Ovary (tissue), 3 donors: ENCODE results near the gene MPRIP.

Experiments used
- EP300 ChIP-seq: sonication (generic); formaldehyde crosslinking; IDR thresholded peaks from one replicate; pipeline ENCODE4 v1.6.1; 2017; ENCODE audit warnings: antibody characterized with exemption
- POLR2A ChIP-seq: fragments of 450-650 bp; IDR thresholded peaks from one replicate; pipeline ENCODE4 v1.6.1; 2017; ENCODE audit warnings: antibody characterized with exemption, mild to moderate bottlenecking, moderate library complexity
- TF ChIP-seq, protein P1 (sequence below), 3 donors: fragments of 450-650 bp in 2 of 3; fragments of 200-600 bp in 1 of 3; IDR thresholded peaks; one replicate each; pipeline versions ENCODE4 v1.5.1 to v1.8.0; 2016 to 2022; ENCODE audit warnings: antibody characterized with exemption in 3 of 3, mild to moderate bottlenecking in 1 of 3
- donor health status: DM: no; HTN: no; CAD: no.

DNA sequence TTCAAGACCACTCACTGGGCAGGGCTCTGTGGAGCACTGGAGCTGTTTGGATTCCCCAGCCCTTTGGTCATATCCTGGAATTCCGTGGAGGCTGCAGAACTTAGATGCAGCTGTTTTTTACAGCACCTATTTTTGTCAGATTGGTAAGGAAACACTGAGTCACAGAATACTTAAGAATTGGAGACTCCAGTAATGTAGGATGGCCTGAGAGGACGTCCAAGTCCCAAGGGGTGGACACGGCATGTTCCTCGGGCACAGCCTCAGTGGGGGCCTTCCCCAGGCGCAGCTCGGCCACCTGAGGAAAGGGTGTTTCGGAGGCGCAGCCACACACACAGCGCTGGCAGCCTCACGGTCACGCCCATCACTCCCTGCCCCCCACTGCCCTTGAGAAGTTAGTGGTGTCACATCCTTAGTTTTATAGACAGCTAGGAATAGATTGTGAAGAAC is 149.1 kb downstream of the MPRIP start:
- TF ChIP-seq, protein P1, sequence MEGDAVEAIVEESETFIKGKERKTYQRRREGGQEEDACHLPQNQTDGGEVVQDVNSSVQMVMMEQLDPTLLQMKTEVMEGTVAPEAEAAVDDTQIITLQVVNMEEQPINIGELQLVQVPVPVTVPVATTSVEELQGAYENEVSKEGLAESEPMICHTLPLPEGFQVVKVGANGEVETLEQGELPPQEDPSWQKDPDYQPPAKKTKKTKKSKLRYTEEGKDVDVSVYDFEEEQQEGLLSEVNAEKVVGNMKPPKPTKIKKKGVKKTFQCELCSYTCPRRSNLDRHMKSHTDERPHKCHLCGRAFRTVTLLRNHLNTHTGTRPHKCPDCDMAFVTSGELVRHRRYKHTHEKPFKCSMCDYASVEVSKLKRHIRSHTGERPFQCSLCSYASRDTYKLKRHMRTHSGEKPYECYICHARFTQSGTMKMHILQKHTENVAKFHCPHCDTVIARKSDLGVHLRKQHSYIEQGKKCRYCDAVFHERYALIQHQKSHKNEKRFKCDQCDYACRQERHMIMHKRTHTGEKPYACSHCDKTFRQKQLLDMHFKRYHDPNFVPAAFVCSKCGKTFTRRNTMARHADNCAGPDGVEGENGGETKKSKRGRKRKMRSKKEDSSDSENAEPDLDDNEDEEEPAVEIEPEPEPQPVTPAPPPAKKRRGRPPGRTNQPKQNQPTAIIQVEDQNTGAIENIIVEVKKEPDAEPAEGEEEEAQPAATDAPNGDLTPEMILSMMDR (IDR thresholded peaks at IDR 0.05), result no peak
- TF ChIP-seq POLR2A (no peak), EP300 (no peak)
